Measurements from ENCODE around the gene BMP6.

Gene BMP6

GRCh38 chr6:7902867-7903266 lies 177.0 kb downstream of the BMP6 start:
- no peak for DNase-seq

GRCh38 chr6:7903673-7904072 lies 177.8 kb downstream of the BMP6 start:
- no peak for DNase-seq

GRCh38 chr6:7904654-7905319 lies 178.9 kb downstream of the BMP6 start:
- no peak for DNase-seq

GRCh38 chr6:7905416-7905815 lies 179.5 kb downstream of the BMP6 start:
- DNase-seq = no peak

GRCh38 chr6:7906741-7907140 lies 180.8 kb downstream of the BMP6 start:
- no peak for DNase-seq

GRCh38 chr6:7907159-7907558 lies 181.3 kb downstream of the BMP6 start:
- no peak for DNase-seq

- DNase-seq = peak in 32 of 58 donors; percentile 7 to 58 (median 30)
These were observed 183.7 kb downstream of the BMP6 start for GRCh38 chr6:7909323-7910276.

- peak in 8 of 58 donors; percentile 35 to 70 (median 61) for DNase-seq
These were observed 184.4 kb downstream of the BMP6 start for GRCh38 chr6:7910298-7910653.

- peak in 54 of 58 donors; percentile 30 to 81 (median 66) for DNase-seq
These were observed 184.9 kb downstream of the BMP6 start, which contains the start of gene TXNDC5 for GRCh38 chr6:7910654-7911344. Gene TXNDC5, minus strand, starts transcription at chr6:7910788. Its CDS starts 12 bp downstream, at chr6:7910776.

GRCh38 chr6:7911345-7911725 lies 185.4 kb downstream of the BMP6 start:
- no peak for DNase-seq

GRCh38 chr6:7912024-7912423 lies 186.1 kb downstream of the BMP6 start:
- DNase-seq = no peak

- DNase-seq = no peak
These were observed 187.0 kb downstream of the BMP6 start for GRCh38 chr6:7912736-7913517.

- no peak for DNase-seq
These were observed 188.4 kb downstream of the BMP6 start for GRCh38 chr6:7914311-7914710.

- no peak for DNase-seq
These were observed 189.3 kb downstream of the BMP6 start for GRCh38 chr6:7914991-7915789.

- DNase-seq = no peak
These were observed 191.1 kb downstream of the BMP6 start for GRCh38 chr6:7916959-7917358.

GRCh38 chr6:7917729-7918128 lies 191.8 kb downstream of the BMP6 start:
- no peak for DNase-seq

GRCh38 chr6:7918403-7918802 lies 192.5 kb downstream of the BMP6 start:
- DNase-seq = no peak

GRCh38 chr6:7919871-7920270 lies 194.0 kb downstream of the BMP6 start:
- peak in 1 of 58 donors; percentile 34 for DNase-seq

GRCh38 chr6:7920425-7920824 lies 194.5 kb downstream of the BMP6 start:
- DNase-seq = no peak

GRCh38 chr6:7921046-7921445 lies 195.1 kb downstream of the BMP6 start:
- DNase-seq = no peak
